Cerebellar cortex (tissue), 1 donor: ENCODE data around the gene SH3BGRL2.
A peak's percentile ranks its signal among the peaks of the same experiment; 100 is the strongest.

Experiments used
- DNase-seq: peaks from one replicate; pipeline ENCODE4 v3.0.0-alpha.2; 2015; ENCODE audit warnings: low spot score

The SH3BGRL2 gene

DNA sequence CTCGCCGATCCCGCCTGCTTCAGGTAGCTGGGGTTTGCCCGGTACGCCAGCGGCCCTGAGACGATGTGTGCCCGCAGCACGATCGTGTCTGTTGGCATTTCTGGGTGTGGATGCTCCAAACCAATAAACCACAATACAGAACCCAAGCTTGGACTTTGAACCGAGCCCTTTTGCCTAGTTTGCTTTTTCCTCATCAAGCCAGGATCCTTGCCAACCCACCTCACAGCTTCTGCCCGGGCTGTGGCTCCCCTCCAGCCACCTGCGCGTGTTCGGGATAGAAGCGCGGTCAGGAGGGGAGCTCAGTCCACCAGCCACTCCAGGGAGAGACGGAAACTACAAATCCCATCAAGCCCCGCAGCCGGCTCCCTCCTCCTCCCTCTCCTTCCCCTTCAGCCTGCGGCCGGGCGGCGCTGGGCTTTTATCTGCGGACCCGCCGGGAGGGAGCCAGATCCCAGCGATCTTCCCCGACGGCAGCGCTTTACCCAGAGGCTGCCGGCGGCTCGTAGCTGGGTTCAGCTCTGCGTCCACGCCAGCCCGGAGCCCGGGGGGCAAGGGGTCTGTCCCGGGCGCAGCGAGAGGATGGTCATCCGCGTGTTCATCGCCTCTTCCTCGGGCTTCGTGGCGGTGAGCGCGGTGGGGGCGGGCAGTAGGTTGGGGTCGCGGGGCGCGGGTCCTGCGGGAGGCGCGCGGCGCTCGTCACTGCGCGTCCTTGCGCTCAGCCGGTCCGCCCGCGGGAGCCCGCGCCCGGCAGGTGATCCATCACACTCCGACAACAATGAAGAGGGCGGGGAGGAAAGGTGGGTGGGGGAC lies at the start of gene SH3BGRL2:
Gene SH3BGRL2 (plus strand): TSS at position 447 of the 810 bp plus-strand sequence. CDS start 133 bp downstream, at position 580.
- DNase-seq, result peak; percentile 91

- DNase-seq, result no peak
Measured at GRCh38 chr6:79584332-79584731, 46.8 kb upstream of the SH3BGRL2 start.

GRCh38 chr6:79586548-79586947 lies 44.6 kb upstream of the SH3BGRL2 start:
- DNase-seq, result peak; percentile 36

DNA sequence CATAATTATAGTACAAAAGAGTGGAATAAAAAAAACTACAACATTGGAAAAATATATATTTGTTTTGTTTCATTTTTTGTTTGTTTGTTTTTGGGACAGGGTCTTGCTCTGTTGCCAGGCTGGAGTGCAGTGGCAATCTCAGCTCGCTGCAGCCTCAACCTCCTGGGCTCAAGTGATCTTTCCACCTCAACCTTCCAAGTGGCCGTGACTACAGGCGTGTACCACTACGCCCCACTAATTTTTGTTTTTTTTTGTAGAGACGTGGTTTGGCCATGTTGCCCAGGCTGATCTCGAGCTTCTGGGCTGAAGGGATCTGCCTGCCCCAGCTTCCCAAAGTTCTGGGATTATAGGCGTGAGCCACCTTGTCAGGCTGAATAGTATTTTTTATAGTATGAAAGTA lies 41.4 kb upstream of the SH3BGRL2 start:
- DNase-seq, result no peak

- DNase-seq, result no peak
Measured at GRCh38 chr6:79597155-79597554, 34.0 kb upstream of the SH3BGRL2 start.

GRCh38 chr6:79598012-79598411 lies 33.1 kb upstream of the SH3BGRL2 start:
- DNase-seq, result no peak

DNA sequence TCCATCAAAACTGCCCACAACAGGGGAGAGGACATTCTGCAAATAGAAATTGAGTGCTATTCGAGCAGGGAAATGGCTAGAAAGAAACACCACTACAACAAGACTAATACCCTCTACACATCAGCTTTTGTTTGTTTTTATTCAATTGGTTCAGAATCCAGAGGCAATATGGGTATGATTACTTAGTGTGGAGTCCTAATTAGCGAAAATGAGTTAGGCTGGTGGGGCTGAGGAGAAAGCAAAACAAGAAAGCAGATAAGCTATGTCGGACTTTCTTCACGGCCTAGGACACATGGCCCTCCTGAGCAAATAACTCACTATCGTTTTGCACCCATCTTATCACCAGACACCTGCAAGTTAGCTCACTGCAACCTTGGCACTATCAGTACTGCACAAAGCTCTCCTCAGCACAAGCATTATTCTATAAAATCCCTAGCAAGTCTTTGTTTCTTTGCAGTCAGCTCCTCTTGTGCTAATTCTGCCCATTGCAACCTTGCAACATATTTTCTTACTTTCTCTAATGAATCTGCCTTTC lies 31.3 kb upstream of the SH3BGRL2 start:
- DNase-seq, result peak; percentile 29

GRCh38 chr6:79600313-79600712 lies 30.8 kb upstream of the SH3BGRL2 start:
- DNase-seq, result peak; percentile 29

DNA sequence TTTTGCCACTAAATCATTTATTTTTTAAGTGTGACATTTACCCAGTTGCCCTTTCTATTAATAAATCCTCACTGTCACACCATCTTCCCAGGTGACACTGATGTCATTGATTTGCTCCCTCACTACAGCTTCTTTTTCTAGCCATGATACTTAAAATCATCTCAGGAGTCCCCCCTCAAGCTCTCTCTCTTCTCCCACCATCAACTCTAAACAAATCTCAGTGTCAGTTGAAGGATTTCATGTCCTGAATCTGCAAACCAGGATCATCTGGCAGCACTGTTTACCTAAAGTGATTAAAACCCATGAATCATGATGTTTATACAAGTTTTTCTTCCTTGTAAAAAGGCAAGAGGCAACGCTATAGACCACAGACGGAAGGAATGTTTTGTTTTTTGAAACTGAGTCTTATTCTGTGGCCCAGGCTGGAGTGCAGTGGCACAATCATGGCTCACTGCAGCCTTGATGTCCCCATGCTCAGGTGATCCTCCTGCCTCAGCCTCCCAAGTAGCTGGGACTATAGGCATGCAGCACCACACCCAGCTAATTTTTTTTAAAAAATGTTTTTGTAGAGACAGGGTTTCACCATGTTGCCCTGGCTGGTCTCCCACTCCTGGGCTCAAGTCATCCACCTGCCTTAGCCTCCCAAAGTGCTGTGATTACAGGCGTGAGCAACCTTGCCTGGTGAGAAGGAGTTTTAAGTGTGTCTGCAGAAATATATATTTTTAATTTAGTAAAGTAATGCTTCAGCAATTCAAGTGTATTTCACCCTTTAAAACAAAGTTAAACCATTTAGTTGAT lies 30.1 kb upstream of the SH3BGRL2 start:
- peak; percentile 40 for DNase-seq

- DNase-seq, result peak; percentile 96
Measured at GRCh38 chr6:79602859-79603258, 28.3 kb upstream of the SH3BGRL2 start.

DNA sequence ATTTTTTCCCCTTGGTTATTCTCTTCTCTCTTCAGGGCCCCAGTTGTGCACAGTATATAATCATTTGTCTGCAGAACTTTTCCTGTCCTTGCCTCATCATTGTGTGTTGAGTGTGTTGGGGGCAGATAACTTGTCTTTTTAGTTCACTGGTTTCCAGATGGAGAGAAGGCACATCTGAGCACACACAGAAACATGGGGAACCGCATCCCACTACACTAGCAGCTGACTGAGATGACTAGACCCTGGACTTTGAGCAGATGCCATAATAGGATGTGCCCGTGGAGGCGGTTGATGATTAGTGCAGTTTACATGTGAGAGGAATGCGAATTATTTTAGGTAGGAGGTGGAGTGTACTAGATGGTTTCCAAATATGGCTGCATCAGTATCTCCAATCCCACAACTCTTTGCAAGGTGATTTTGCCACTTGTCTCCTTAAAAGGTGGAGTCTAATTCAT lies 26.5 kb upstream of the SH3BGRL2 start:
- DNase-seq, result no peak

DNA sequence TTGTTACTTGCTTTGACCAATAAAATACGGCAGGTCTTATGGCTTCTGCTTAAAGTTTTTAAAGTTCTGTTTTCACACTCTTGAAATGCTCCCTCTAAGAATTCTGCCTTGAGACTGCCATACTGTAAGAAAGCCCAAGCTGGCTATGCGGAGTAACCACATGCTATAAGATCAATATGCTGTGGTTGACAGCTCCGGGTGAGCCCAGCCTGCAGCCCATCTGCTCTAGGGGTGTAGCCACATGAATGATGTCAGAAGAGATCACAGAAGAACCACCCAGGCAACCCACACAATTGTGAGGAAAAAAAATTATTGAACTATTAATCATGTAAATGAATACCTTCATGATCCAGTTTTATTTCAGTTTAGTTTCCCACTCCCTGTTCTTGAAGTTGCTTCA lies 26.1 kb upstream of the SH3BGRL2 start:
- DNase-seq, result no peak

GRCh38 chr6:79605968-79606764 lies 25.0 kb upstream of the SH3BGRL2 start:
- DNase-seq, result peak; percentile 37

- no peak for DNase-seq
Measured at GRCh38 chr6:79607000-79607399, 24.1 kb upstream of the SH3BGRL2 start.

DNA sequence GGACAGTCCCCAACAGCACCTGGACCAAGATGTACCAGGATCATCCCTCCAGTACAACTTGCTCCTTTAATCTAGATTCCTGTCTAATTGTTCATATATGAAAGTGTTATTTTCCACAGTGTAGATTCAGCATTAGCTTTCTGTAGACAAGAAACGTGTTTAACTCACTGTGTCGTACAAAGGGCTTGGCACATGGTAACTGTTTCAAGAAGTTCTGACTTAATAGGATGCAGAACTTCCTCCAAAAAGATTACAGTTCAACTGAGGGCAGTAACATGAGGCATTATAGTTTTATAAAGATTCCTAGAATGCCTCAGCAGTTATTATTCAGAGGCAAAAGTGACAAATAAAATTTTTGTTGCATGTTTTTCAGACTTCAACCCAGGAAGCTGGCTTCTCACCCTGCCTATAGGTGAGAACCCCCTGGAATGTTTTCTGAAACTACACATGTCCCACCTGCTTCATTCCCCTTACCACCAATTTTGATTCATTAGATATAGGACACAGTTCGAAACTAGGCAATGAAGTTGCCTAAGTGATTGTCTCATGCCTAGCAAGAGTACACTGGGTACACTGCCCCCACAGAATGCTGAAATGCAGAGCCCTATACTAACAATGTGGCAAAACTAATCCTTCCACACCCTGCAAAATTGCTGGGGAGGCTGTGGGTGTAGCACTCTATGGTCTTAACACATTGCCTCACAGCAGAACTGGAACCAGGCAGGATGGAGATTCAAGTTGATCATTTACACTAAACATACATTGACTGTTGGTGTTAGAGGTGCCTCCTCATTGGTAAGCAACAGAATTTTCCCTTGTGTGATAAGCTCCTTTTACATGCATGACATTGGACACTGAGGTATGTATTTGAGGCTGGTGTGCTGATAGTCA lies 22.6 kb upstream of the SH3BGRL2 start:
- no peak for DNase-seq

DNA sequence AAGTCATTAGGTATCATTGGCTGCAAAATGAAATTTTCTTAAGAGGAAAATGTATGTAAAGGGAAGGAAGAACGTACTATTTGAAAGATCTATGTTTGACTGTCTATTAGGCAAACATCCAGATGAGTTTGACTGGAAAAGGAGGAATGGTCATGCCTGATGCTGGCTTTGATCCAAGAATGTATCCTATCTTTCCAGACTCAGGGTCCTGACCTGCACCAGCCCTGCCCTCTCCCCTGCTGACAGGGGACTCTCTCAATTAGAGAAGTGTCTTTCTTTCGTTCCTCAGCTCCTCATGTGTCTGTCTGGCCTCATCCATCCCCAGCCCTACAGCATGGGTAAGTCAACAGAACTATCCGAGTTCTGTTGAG lies 21.9 kb upstream of the SH3BGRL2 start:
- no peak for DNase-seq

DNA sequence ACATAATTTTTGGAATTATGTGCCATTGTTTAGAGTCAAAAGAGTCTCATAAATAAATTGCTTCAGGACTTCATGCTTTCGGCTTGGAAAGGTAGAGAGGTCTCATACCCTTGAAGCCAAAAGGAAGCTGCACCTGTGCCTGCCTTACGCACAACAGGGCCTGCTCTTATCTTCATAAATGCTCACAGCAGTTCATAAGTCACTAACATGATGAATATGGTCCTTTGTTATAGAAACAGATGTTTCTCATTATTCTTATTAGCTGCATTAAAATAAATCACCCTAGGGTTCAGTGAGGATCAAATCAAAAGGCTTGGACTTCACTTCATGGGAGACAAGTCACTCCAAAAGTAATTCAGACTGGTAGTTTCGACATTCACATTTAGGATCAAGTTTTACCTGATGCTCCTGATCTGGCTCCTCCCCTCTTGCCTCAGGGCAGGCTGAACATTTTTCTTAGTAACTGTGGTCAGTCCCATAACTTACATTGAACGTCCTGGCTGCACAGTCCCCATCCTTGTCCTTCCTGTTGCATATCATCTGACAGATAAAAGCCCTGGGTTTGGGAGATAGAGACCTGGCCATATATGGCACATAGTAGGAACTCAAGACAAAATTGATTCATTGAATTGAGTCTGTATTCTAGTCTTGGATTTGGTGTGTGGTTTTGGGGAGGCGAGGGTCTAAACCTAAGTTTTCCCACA lies 20.7 kb upstream of the SH3BGRL2 start:
- DNase-seq, result no peak

GRCh38 chr6:79612457-79612856 lies 18.7 kb upstream of the SH3BGRL2 start:
- no peak for DNase-seq

GRCh38 chr6:79612918-79613317 lies 18.2 kb upstream of the SH3BGRL2 start:
- no peak for DNase-seq

DNA sequence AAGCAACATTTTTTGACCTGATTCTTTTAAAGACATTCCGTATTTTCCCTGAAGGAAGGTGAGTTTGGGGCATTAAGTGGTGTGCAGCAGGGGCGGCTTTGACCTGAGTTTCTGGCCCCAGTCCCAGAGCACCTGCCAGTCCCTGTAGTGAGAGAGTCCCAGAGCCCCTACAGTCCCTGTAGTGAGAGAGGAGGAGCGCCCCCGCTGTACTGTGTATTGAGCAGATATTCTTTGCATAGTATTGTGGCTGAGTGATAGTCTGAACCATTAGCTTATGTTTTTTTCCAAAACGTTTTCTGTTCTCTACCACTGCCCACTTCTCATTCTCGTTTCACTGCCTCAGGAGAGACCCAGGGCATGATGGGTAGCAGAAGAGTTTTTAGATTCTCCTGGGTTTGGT lies 17.2 kb upstream of the SH3BGRL2 start:
- no peak for DNase-seq
